Keratinocyte (primary cell): ENCODE results near the gene RAET1G. TPM values are rescaled to one million over a fixed set of nuclear protein-coding genes. Genes with fewer than 3 reads are reported as not detected.
"Not testable (repeated sequence)": the region's sequence is repeated elsewhere in the genome, so short reads cannot be mapped to it uniquely, and the experiment has no call there.

Experiments
- DNase-seq: peaks from one replicate; pipeline ENCODE4 v3.0.0-alpha.2; 2011; ENCODE audit warnings: low read depth, missing footprints, low spot score
- FAIRE-seq: peaks from 2 replicates; lab custom pipeline; 2011; peaks lifted over from hg19 to GRCh38; lab: Jason Lieb, UNC
- H2AFZ ChIP-seq: 2 replicates; pipeline ENCODE4 v1.6.0; 2012; ENCODE audit warnings: low read length, control low read depth, inconsistent platforms; ENCODE audit not compliant: control insufficient read depth
- H3K27ac ChIP-seq: 2 replicates; pipeline ENCODE4 v1.5.1; 2011; ENCODE audit warnings: low read length; ENCODE audit not compliant: control insufficient read depth, insufficient read depth
- H3K27me3 ChIP-seq: 3 replicates; pipeline ENCODE4 v1.6.0; 2011; ENCODE audit warnings: low read length; ENCODE audit not compliant: control insufficient read depth, insufficient read depth; ENCODE audit errors: extremely low read depth
- H3K36me3 ChIP-seq, 2 experiments: 2 replicates in 1 of 2; 3 replicates in 1 of 2; pipeline ENCODE4 v1.5.1; 2011; ENCODE audit warnings: low read length in 2 of 2, mild to moderate bottlenecking in 1 of 2; ENCODE audit not compliant: control insufficient read depth in 2 of 2, insufficient read depth in 2 of 2; ENCODE audit errors: extremely low read depth in 1 of 2
- H3K4me1 ChIP-seq: 3 replicates; pipeline ENCODE4 v1.5.1; 2011; ENCODE audit warnings: low read length; ENCODE audit not compliant: control insufficient read depth, insufficient read depth; ENCODE audit errors: extremely low read depth
- H3K4me2 ChIP-seq: 3 replicates; pipeline ENCODE4 v1.6.0; 2011; ENCODE audit warnings: low read depth, low read length; ENCODE audit not compliant: control insufficient read depth, insufficient read depth; ENCODE audit errors: extremely low read depth
- H3K4me3 ChIP-seq, 3 experiments: fragments of 200-600 bp in 1 of 3; sonication (generic) in 1 of 3; 2 replicates in 2 of 3; 3 replicates in 1 of 3; pipeline ENCODE4 v1.5.1; 2011 to 2016; ENCODE audit warnings: low read length in 3 of 3, mild to moderate bottlenecking in 3 of 3, control low read depth in 2 of 3, inconsistent platforms in 1 of 3, low read depth in 1 of 3, mixed read lengths in 1 of 3, mixed run types in 1 of 3, moderate library complexity in 1 of 3; ENCODE audit not compliant: control insufficient read depth in 2 of 3, insufficient read depth in 2 of 3; ENCODE audit errors: extremely low read depth in 1 of 3
- H3K79me2 ChIP-seq: 2 replicates; pipeline ENCODE4 v1.6.0; 2012; ENCODE audit warnings: low read length; ENCODE audit not compliant: control insufficient read depth, insufficient read depth
- H3K9ac ChIP-seq: 3 replicates; pipeline ENCODE4 v1.6.0; 2011; ENCODE audit warnings: low read length; ENCODE audit not compliant: control insufficient read depth, insufficient read depth; ENCODE audit errors: extremely low read depth
- H3K9me1 ChIP-seq: 3 replicates; pipeline ENCODE4 v1.6.0; 2011; ENCODE audit warnings: low read length; ENCODE audit not compliant: control insufficient read depth, insufficient read depth; ENCODE audit errors: extremely low read depth
- H3K9me3 ChIP-seq: 2 replicates; pipeline ENCODE4 v1.5.1; 2012; ENCODE audit warnings: low read depth, low read length; ENCODE audit not compliant: control insufficient read depth
- H4K20me1 ChIP-seq: 3 replicates; pipeline ENCODE4 v1.6.0; 2011; ENCODE audit warnings: low read length; ENCODE audit not compliant: control insufficient read depth, insufficient read depth; ENCODE audit errors: extremely low read depth
- EZH2 ChIP-seq: IDR thresholded peaks from one replicate; pipeline ENCODE4 v1.6.1; 2012; ENCODE audit warnings: inconsistent platforms, mild to moderate bottlenecking, low read length, moderate library complexity
- dilution Hi-C: fragments of 300-500 bp; cut with MboI; formaldehyde crosslinking; loops from one replicate; pipeline ENCODE4 v1.7.0; 2020; ENCODE audit warnings: low sequenced_read_pairs; ENCODE audit not compliant: extremely low pct_ligation_motif_present
- polyA minus RNA-seq, 3 experiments: library from RNA; depleted of rRNA, polyadenylated mRNA; stranded (reverse); fragments of >200 nt; gene quantifications; 1 replicate in 1 of 3; 2 replicates in 1 of 3; 3 replicates in 1 of 3; pipeline ENCODE4 v1.2.3, GENCODE V29; 2011
- polyA plus RNA-seq, 5 experiments: library from polyadenylated mRNA; depleted of rRNA in 3 of 5; stranded (reverse) in 3 of 5; stranded (forward) in 1 of 5; unstranded in 1 of 5; fragments of >200 nt; gene quantifications; 1 replicate in 1 of 5; 2 replicates in 3 of 5; 3 replicates in 1 of 5; pipeline versions ENCODE4 v1.2.1 to v1.2.3, GENCODE V29; 2011 to 2012; ENCODE audit warnings: missing spikeins in 2 of 5, low read depth in 1 of 5, low replicate concordance in 1 of 5
- TF ChIP-seq, protein P1 (sequence below), 3 experiments: IDR thresholded peaks in 1 of 3; conservative IDR thresholded peaks in 1 of 3; optimal IDR thresholded peaks in 1 of 3; 2 replicates in 2 of 3; 3 replicates in 1 of 3; pipeline versions ENCODE3 to v1.5.1; 2011; ENCODE audit warnings: low read length in 3 of 3, mild to moderate bottlenecking in 3 of 3, moderate library complexity in 2 of 3, control low read depth in 1 of 3, inconsistent platforms in 1 of 3; ENCODE audit not compliant: insufficient read depth in 2 of 3; ENCODE audit errors: extremely low read depth in 1 of 3

The RAET1G gene, protein sequence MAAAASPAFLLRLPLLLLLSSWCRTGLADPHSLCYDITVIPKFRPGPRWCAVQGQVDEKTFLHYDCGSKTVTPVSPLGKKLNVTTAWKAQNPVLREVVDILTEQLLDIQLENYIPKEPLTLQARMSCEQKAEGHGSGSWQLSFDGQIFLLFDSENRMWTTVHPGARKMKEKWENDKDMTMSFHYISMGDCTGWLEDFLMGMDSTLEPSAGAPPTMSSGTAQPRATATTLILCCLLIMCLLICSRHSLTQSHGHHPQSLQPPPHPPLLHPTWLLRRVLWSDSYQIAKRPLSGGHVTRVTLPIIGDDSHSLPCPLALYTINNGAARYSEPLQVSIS
- polyA plus RNA-seq (12.1 to 38.8 TPM (median 16.4 TPM) in 3 replicates), polyA minus RNA-seq (4.8 to 21.9 TPM (median 12.4 TPM) in 3 replicates)
- polyA plus RNA-seq (2011; ENCODE audit: low read depth): 69.8 TPM
- 25.0 and 34.7 TPM in 2 replicates for polyA plus RNA-seq (2011; cell fraction: cytosol; rRNA removed)
- polyA plus RNA-seq (2011; cell fraction: nucleus; rRNA removed): 76.7 and 78.1 TPM in 2 replicates
- polyA plus RNA-seq (2012; ENCODE audit: low replicate concordance): 10.8 and 136 TPM in 2 replicates
- 14.6 TPM for polyA minus RNA-seq (2011; cell fraction: cytosol; rRNA and poly(A)+ RNA removed)
- polyA minus RNA-seq (2011; cell fraction: nucleus; rRNA and poly(A)+ RNA removed): 15.8 and 23.7 TPM in 2 replicates

DNA sequence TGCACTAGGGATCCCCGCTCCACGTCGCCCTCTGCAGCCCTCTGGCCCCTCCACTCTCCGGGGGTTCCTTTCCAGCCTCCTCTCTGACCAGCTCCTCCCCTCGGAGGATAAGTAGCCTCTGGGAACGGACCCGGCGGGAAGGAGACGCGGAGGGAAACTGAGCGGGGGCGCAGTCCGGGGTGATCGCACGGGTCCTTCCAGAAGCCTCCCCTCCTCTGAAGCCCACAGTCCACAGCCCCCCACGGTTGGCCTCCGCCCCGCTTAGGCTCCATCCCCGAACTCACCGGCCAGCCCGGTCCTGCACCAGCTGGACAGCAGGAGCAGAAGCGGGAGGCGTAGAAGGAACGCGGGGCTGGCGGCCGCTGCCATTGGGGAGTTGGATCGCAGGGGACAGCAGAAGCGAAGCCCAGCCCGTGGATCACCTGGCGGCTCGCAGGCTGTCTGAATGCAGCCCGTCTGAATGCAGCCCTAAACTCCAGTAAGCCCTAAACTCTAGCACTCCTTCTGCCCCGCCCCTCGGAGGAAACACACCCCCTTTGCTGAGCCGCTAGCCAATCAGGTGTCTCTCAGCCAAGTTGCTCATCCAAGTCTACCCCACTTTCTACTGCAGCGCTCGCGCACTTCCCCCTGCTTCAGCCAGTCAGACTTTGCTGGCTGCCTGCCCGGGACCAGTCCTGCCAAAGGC is at the start of gene RAET1G:
TSS of gene RAET1G (minus strand) at position 480 of the 685 bp plus-strand sequence. CDS start at position 369, 111 bp downstream.
- Histone ChIP-seq H3K4me2 (peak within 1 kb of the TSS; percentile 94), H3K27ac (no peak within 1 kb of the TSS), H3K9me1 (no peaks in the 10 kb centered on the region), H3K27me3 (no peaks in the 10 kb centered on the region), H2AFZ (peak within 1 kb of the TSS; percentile 87), H3K4me1 (peaks cover 23% of the 10 kb centered on the region), H3K4me3 (peak within 1 kb of the TSS; percentile 57 to 76 (median 69)), H3K9me3 (no peaks in the 10 kb centered on the region), H3K36me3 (peaks cover 0 to 4% of the 10 kb centered on the region in 2 experiments), H4K20me1 (no peaks in the 10 kb centered on the region), H3K79me2 (no peaks in the 10 kb centered on the region), H3K9ac (peak within 1 kb of the TSS; percentile 56)
- FAIRE-seq: peak; percentile 91
- dilution Hi-C loops: no loop called here
- no peak for TF ChIP-seq EZH2
- TF ChIP-seq, protein P1, sequence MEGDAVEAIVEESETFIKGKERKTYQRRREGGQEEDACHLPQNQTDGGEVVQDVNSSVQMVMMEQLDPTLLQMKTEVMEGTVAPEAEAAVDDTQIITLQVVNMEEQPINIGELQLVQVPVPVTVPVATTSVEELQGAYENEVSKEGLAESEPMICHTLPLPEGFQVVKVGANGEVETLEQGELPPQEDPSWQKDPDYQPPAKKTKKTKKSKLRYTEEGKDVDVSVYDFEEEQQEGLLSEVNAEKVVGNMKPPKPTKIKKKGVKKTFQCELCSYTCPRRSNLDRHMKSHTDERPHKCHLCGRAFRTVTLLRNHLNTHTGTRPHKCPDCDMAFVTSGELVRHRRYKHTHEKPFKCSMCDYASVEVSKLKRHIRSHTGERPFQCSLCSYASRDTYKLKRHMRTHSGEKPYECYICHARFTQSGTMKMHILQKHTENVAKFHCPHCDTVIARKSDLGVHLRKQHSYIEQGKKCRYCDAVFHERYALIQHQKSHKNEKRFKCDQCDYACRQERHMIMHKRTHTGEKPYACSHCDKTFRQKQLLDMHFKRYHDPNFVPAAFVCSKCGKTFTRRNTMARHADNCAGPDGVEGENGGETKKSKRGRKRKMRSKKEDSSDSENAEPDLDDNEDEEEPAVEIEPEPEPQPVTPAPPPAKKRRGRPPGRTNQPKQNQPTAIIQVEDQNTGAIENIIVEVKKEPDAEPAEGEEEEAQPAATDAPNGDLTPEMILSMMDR (optimal IDR thresholded peaks at IDR 0.05 in 1 of 3, IDR thresholded peaks at IDR 0.05 in 1 of 3, conservative IDR thresholded peaks at IDR 0.05 in 1 of 3; ENCODE audit: extremely low read depth in 1 of 3, insufficient read depth in 2 of 3, low read length in 3 of 3): no peak
- peak; percentile 92 for DNase-seq

DNA sequence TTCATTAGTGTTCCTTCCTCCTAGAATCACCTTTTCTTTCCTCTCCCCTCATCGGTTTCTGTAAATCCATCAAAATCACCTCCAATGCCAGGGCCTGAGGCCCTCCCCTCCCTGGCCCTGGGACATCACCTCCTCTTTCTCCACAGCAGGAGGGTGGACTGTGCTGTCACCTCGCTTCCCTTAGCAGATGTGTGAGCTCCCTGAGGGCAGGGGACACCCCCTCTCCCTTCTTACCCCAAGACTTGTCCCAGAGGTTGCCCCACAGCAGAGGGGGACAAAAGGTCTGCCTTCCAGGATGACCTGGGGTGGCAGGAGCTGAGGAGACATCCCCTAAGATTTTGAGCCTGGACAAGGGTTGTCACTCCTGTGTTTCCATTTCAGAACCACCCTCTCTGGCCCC is 46.7 kb upstream of the RAET1G start:
- H3K9me1 ChIP-seq: no peaks in the 10 kb centered on the region
- H3K4me2 ChIP-seq: no peak overlapping the region
- H3K9ac ChIP-seq: no peak overlapping the region
- H3K79me2 ChIP-seq: no peaks in the 10 kb centered on the region
- no peaks in the 10 kb centered on the region for H4K20me1 ChIP-seq
- TF ChIP-seq, protein P1 (optimal IDR thresholded peaks at IDR 0.05 in 1 of 3, IDR thresholded peaks at IDR 0.05 in 1 of 3, conservative IDR thresholded peaks at IDR 0.05 in 1 of 3; ENCODE audit: extremely low read depth in 1 of 3, insufficient read depth in 2 of 3, low read length in 3 of 3): no peak
- TF ChIP-seq EZH2: no peak
- peaks cover 3% of the 10 kb centered on the region for H3K4me1 ChIP-seq
- dilution Hi-C loops: no loop called here
- no peaks in the 10 kb centered on the region for H3K36me3 ChIP-seq
- H2AFZ ChIP-seq: no peak overlapping the region
- H3K9me3 ChIP-seq: no peaks in the 10 kb centered on the region
- no peak for FAIRE-seq
- H3K27me3 ChIP-seq: peaks cover 28% of the 10 kb centered on the region
- H3K4me3 ChIP-seq: no peak overlapping the region
- no peak overlapping the region for H3K27ac ChIP-seq
- DNase-seq: no peak

DNA sequence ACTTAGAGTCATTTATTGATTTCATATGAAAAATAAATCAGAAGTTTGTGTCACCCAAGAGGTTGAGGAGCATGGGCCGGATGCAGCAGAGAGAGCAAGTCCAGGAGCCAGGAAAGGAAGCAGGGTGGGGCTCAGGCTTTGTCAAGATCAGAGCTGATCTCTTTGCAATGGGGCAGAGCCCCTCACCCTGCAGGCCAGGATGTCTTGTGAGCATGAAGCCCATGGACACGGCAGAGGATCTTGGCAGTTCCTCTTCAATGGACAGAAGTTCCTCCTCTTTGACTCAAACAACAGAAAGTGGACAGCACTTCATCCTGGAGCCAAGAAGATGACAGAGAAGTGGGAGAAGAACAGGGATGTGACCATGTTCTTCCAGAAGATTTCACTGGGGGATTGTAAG is 46.0 kb upstream of the RAET1G start:
- H3K27ac ChIP-seq, FAIRE-seq, H3K9ac ChIP-seq, H4K20me1 ChIP-seq, H3K79me2 ChIP-seq, dilution Hi-C loops, H3K4me2 ChIP-seq, H3K4me1 ChIP-seq, H2AFZ ChIP-seq, H3K9me3 ChIP-seq, DNase-seq, H3K4me3 ChIP-seq, H3K36me3 ChIP-seq, H3K9me1 ChIP-seq: not testable (repeated sequence)
- peaks cover 34% of the 10 kb centered on the region for H3K27me3 ChIP-seq
